ENCODE measurements around the gene IL23R. TPM values are rescaled to one million over a fixed set of nuclear protein-coding genes. Genes with fewer than 3 reads are reported as not detected.

Gene IL23R
- total RNA-seq, 1 donor from 2014 or later, result not detected

DNA sequence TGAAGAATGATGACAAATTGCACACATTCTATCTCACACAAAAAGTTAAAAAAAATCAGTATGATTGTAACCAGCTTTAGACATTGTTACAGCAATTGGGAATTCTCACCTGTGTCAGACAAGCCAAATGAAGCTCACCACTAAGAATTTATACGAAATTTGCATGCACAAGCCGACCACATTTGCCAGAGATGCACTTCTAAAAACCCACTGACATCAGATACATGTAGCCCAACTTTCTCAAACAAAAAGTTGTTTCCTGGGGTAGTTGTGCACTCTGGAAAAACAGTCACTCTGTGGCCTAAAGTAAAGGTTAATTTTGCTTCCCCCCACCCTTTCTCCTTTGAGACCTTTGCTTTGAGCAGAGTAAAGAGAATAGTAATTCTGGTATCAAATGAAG lies 73.5 kb downstream of the IL23R start:
- no peaks in the 10 kb centered on the region for H3K27me3 ChIP-seq (ENCODE audit: low read depth)
- TF ChIP-seq, protein P1, sequence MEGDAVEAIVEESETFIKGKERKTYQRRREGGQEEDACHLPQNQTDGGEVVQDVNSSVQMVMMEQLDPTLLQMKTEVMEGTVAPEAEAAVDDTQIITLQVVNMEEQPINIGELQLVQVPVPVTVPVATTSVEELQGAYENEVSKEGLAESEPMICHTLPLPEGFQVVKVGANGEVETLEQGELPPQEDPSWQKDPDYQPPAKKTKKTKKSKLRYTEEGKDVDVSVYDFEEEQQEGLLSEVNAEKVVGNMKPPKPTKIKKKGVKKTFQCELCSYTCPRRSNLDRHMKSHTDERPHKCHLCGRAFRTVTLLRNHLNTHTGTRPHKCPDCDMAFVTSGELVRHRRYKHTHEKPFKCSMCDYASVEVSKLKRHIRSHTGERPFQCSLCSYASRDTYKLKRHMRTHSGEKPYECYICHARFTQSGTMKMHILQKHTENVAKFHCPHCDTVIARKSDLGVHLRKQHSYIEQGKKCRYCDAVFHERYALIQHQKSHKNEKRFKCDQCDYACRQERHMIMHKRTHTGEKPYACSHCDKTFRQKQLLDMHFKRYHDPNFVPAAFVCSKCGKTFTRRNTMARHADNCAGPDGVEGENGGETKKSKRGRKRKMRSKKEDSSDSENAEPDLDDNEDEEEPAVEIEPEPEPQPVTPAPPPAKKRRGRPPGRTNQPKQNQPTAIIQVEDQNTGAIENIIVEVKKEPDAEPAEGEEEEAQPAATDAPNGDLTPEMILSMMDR (IDR thresholded peaks at IDR 0.05; ENCODE audit: borderline replicate concordance), result no peak
- intact Hi-C loops (cut with micrococcal nuclease), result loop anchor here (10.0 kb wide), 1 partner anchor 265 kb away; no protein-coding TSS in a partner anchor
- no peaks in the 10 kb centered on the region for H3K9me3 ChIP-seq (replicated peaks)
- no peaks in the 10 kb centered on the region for H3K36me3 ChIP-seq
- no peak for DNase-seq
- no peak overlapping the region for H3K27ac ChIP-seq (replicated peaks)
- H3K4me1 ChIP-seq, result no peaks in the 10 kb centered on the region
- no peak overlapping the region for H3K4me3 ChIP-seq

GRCh38 chr1:67241200-67241746 lies 75.0 kb downstream of the IL23R start:
- intact Hi-C loops (cut with micrococcal nuclease), result no loop called here
- Histone ChIP-seq H3K27ac (replicated peaks) (no peak overlapping the region), H3K4me3 (no peak overlapping the region), H3K36me3 (no peaks in the 10 kb centered on the region), H3K27me3 (ENCODE audit: low read depth) (no peaks in the 10 kb centered on the region), H3K9me3 (replicated peaks) (no peaks in the 10 kb centered on the region), H3K4me1 (no peaks in the 10 kb centered on the region)
- TF ChIP-seq, protein P1 (IDR thresholded peaks at IDR 0.05; ENCODE audit: borderline replicate concordance), result no peak
- no peak for DNase-seq

- no peaks in the 10 kb centered on the region for H3K9me3 ChIP-seq (replicated peaks)
- H3K4me1 ChIP-seq, result no peaks in the 10 kb centered on the region
- TF ChIP-seq, protein P1 (IDR thresholded peaks at IDR 0.05; ENCODE audit: borderline replicate concordance), result no peak
- H3K27me3 ChIP-seq (ENCODE audit: low read depth), result no peaks in the 10 kb centered on the region
- no peak overlapping the region for H3K27ac ChIP-seq (replicated peaks)
- no peak for DNase-seq
- H3K36me3 ChIP-seq, result no peaks in the 10 kb centered on the region
- intact Hi-C loops (cut with micrococcal nuclease), result no loop called here
- no peak overlapping the region for H3K4me3 ChIP-seq
Observed at GRCh38 chr1:67242016-67242415, 75.8 kb downstream of the IL23R start.

DNA sequence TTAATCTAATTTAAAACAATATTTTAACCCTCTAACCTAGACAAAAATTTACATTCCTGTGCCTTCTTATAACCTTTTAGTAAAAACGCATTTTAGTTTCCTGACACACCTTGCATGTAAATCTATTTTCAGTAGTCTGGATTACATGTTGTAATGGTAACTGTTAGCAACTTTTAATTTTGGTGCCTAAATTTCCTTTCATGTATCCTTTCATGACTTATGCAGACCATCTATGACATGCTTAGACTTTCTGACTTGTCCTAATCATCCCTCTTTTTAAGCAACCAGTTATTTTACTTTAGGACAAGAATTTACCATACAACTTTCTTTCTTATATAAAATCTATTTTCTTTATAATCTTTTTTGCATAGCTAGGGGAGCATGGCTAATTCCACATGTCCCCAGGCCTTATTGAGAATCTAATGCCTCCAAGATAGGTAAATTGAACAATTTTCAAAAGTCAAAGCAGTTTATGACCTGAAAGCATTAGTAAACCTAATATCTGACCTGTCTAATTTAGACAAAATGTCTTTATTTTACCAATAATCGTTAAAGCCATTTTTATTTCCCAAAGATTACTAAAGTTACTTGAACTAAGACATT lies 83.9 kb downstream of the IL23R start:
- intact Hi-C loops (cut with micrococcal nuclease), result no loop called here
- DNase-seq, result no peak
- H3K4me3 ChIP-seq, result no peak overlapping the region
- H3K9me3 ChIP-seq (replicated peaks), result peaks cover 11% of the 10 kb centered on the region
- TF ChIP-seq, protein P1 (IDR thresholded peaks at IDR 0.05; ENCODE audit: borderline replicate concordance), result no peak
- H3K36me3 ChIP-seq, result no peaks in the 10 kb centered on the region
- no peak overlapping the region for H3K27ac ChIP-seq (replicated peaks)
- no peaks in the 10 kb centered on the region for H3K4me1 ChIP-seq
- H3K27me3 ChIP-seq (ENCODE audit: low read depth), result peaks cover 15% of the 10 kb centered on the region

- DNase-seq, result no peak
- TF ChIP-seq, protein P1 (IDR thresholded peaks at IDR 0.05; ENCODE audit: borderline replicate concordance), result no peak
- no peak overlapping the region for H3K4me3 ChIP-seq
- intact Hi-C loops (cut with micrococcal nuclease), result no loop called here
- no peak overlapping the region for H3K27ac ChIP-seq (replicated peaks)
- no peaks in the 10 kb centered on the region for H3K4me1 ChIP-seq
- H3K27me3 ChIP-seq (ENCODE audit: low read depth), result no peaks in the 10 kb centered on the region
- no peaks in the 10 kb centered on the region for H3K36me3 ChIP-seq
- H3K9me3 ChIP-seq (replicated peaks), result no peaks in the 10 kb centered on the region
Observed at GRCh38 chr1:67256291-67257172, 90.3 kb downstream of the IL23R start.

Data from left ventricle myocardium inferior (tissue), 1 donor.